SK-N-DZ (cell line): ENCODE results near the gene KNTC1.
"Not testable (repeated sequence)": the region's sequence is repeated elsewhere in the genome, so short reads cannot be mapped to it uniquely, and the experiment has no call there.

ENCODE experiments used
- DNase-seq: peaks from one replicate; pipeline ENCODE4 v3.0.0-alpha.2; 2015; ENCODE audit warnings: low spot score

Gene KNTC1

DNA sequence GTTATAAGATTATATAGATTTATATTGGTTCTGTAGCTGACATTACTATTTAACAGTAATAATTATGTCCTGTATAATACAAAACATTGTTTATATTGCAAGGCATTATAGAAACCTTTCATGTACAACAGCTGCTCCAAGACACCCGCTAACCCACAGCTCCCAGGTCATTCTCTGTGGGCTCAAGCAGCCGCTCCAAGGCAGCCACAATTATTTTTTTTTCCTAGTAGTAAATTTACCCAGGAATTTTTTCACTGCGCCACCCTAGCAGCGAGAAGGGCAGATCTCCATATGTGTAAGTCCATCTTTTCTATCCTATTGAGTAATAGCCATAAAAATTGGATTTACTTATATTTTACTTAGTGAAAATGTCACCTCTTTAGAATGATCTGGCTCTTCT is 36.3 kb downstream of the KNTC1 start:
- DNase-seq: no peak

DNA sequence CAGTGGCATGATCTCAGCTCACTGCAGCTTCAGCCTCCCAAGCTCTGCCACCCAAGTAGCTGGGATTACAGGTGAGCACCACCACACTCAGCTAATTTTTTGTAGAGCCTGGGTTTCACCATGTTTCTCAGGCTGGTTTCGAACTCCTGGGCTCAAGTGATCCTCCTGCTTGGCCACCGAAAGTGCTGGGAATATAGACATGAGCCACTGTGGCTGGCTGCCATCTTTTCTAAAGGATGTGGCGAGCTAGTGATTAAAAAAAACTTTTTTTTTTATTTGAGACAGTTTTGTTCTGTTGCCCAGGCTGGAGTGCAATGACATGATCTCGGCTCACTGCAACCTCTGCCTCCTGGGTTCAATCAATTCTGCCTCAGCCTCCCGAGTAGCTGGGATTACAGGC is 39.8 kb downstream of the KNTC1 start:
- DNase-seq: not testable (repeated sequence)

DNA sequence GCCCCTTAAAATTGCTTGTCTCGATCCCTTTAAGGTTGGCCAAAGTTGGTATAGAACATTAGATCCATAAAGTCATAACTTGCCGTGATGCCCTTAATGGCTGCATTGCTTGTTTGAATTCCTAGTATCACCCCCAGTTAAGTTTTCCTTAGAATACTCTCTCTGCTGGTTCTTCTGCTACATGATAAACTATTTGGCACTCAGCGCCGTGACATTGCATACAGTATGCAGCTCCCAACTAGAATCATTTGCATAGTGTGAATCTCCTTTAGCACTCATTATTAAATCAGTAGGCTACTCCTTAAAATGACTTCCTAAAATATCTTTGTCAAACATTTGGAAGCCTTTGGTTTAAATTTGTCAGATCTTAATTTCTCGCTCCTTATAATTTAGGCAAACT is 42.2 kb downstream of the KNTC1 start:
- DNase-seq: no peak

DNA sequence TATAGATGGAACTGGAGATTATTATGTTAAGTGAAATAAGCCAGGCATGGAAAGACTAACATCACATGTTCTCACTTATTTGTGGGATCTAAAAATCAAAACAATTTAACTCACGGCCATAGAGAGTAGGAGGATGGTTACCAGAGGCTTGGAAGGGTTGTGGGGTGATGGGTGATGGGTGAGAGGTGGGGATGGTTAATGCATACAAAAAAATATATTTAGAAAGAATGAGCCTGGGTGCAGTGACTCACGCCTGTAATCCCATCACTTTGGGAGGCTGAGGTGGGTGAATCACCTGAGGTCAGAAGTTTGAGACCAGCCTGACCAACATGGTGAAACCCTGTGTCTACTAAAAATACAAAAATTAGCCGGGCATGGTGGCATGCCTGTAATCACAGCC is 43.0 kb downstream of the KNTC1 start:
- DNase-seq: not testable (repeated sequence)

DNA sequence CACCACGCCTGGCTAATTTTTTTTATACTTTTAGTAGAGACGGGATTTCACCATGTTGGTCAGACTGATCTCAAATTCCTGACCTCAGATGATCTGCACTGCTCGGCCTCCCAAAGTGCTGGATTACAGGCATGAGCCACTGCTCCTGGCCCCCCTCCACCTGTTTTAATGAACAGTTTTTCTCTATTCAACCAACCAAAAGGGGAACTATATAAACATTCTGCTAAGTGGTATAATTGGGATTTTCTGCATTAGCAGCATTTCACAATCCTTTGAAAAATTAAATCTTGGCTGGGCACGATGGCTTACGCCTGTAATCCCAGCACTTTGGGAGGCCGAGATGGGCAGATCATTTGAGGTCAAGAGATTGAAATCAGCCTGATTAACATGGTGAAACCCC is 44.8 kb downstream of the KNTC1 start:
- no peak for DNase-seq

DNA sequence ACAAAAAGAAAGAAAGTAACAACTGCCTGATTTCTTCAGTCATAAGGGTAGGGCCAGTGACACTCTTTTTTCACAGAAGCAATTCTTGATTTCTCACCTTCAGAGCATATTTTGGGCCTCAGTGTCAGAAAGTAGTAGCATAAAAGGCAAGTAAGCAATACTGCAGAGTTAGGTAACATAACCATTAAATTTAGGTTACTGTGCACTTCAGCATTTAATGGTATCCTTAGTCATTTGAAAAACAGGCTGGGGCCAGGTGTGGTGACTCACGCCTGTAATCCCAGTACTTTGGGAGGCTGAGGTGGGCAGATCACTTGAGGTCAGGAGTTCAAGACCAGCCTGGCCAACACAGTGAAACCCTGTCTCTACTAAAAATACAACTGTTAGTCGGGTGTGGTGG is 56.2 kb downstream of the KNTC1 start:
- not testable (repeated sequence) for DNase-seq

DNA sequence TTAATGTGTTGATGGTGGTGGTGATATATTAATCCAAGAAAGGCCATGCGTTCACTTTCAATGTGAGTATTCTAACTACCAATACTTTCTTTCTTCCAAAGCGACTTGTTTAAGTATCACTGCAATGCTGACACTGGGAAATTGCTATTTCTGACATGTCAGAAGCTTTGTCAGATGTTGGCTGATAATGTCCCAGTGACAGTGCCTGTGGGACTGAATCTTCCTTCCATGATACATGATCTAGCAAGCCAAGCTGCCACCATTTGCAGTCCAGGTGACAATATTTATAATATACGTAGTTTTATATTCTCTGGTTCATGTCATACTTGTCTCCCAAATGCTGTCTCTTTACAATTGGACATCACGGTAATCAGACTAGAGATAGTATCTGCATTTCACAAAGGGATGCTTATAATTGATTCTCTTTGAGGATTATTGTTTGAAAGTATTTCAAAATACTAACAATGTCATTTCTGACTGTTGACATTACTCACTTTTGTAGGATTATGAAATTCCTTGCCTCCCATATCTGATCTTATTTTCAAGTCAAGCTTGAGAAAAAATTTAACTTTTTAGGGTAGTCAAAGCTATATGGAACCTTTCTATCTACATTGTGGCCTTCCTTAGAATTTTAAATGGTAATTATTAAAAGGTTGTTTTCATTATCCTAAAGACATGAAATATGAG is 57.3 kb downstream of the KNTC1 start:
- DNase-seq: no peak

DNA sequence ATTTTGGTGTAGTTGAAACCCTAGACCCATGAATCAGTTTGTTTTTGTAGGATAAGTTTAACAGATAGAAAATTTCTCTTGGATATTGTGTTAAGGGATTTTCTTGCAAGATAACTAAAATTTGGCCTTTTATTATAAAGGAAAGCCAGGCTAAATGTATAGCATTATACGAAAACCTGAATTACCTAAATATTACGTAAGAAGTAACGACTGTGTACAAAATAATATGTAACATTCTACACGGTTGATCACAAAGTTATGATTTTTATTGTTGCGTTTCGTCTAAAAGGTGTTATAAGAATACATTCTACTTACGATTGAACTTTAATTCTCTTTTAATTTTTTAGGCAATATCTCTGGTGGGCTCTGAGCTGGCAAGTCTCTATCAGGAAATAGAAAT is 63.9 kb downstream of the KNTC1 start:
- no peak for DNase-seq

DNA sequence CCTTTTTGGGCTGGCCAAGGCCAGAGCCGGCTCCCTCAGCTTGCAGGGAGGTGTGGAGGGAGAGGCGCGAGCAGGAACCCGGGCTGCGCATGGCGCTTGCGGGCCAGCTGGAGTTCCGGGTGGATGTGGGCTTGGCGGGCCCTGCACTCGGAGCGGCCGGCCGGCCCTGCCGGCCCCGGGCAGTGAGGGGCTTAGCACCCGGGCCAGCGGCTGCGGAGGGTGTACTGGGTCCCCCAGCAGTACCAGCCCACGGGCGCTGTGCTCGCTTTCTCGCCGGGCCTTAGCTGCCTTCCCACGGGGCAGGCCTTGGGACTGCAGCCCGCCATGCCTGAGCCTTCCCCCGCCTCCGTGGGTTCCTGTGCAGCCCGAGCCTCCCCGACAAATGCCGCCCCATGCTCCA is 64.9 kb downstream of the KNTC1 start:
- DNase-seq: not testable (repeated sequence)

DNA sequence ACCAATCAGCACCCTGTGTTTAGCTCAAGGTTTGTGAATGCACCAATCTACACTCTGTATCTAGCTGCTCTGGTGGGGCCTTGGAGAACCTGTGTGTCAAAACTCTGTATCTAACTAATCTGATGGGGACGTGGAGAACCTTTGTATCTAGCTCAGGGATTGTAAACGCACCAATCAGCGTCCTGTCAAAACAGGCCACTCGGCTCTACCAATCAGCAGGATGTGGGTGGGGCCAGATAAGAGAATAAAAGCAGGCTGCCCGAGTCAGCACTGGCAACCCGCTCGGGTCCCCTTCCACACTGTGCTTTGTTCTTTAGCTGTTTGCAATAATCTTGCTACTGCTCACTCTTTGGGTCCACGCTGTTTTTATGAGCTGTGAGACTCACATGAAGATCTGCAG is 65.5 kb downstream of the KNTC1 start:
- not testable (repeated sequence) for DNase-seq

DNA sequence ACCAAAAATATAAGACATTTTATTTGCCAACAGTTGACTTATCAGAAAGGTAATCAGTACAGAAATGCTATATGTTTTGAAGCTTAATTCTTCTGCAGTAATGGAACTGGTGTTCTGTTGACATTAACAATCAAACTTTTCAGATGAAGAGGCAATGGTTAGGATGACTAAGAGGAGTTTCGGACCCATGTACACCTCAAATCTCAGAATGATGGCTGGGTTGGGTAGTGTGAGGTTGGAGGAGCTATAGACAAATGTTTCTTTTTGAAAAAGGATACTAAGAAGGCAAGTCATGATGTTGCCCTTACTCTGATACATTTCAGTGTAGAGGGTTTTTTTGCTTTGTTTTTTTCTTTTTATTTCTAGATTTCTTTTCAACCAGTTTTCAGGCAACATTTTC is 66.9 kb downstream of the KNTC1 start:
- no peak for DNase-seq

DNA sequence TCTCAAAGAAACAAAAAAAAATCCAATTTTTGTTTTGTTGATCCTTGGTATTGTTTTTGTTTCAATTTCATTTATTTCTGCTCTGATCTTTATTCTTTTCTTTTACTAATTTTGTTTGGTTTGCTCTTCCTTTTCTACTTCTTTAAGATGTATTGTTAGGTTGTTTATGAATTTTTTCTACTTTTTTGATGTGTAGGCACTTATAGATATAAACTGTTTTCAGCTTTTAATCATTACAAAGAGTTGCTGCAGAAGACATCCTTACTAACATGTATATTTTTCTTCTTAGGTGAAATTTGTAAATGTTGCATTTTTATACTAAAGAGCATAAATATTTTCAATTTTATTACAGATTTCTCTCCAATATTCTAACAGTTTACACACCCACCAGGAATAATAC is 69.8 kb downstream of the KNTC1 start:
- no peak for DNase-seq

DNA sequence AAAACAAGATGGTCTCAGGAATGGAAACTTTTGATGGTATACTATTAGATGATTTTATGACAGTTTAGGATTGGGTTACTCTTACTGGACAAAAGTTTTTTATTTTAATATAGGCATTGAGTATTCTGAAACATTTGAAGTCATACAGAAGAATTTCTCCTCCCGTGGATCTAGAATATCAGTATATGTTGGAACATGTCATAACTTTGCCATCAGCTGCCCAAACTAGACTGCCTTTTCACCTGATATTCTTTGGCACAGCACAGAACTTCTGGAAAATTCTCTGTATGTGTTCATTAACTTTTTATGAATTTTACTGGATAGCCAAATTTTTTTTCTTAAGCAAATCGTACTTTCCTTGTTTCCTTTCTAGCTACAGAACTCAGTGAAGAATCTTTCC is 75.4 kb downstream of the KNTC1 start:
- DNase-seq: no peak

DNA sequence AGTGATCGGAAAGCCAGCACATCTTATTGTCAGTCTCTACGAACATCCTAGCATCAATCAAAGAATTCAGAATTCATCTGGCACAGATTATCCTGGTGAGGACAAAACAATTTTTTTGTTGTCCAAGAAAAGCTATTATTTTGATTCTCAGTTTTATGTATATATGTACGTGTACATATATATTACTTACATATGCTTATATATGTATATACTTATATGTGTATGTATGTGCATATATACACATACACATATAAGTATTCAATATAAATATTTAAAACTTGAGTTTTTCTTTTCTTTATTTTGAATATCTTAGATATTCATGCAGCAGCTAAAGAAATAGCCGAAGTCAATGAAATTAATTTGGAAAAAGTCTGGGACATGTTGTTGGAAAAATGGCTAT is 77.9 kb downstream of the KNTC1 start:
- no peak for DNase-seq

DNA sequence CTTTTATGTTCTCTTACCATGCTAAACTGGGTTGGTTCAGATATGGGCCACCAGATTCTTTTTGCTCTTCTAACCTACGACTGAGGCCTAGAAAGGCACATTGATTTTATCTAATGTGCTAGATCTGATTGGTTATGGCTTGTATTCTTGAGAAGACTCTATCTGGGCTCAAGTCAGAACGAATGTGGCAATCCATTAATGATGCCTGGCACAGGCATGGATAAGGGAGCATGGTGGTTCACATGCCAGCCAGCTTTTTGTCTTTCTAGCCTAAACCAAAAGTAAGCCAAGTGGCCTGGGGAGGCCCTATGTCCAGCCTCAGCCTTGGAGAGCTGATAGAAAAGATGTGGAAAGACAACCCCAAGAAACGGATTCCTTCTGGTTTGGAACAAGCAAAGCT is 82.7 kb downstream of the KNTC1 start:
- DNase-seq: no peak

DNA sequence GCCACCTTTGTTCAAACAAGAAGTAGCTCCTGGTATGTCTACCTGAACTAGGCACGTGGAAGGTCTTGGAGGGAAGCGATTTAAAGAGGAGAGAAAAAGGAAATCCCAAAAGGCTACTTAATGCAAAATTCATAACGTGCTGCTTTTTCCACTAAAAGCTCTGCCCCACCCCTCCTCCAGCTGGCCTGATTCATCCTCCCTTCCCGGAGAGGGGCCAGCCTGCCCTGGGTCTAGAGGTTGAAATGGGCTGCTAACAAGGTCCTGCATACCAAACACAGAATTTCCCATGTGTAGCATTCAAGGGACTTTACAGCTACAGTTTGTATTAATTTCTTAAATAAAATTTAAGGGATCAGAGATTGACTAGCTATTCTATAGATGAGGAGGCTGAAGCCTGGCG is 83.2 kb downstream of the KNTC1 start:
- no peak for DNase-seq

DNA sequence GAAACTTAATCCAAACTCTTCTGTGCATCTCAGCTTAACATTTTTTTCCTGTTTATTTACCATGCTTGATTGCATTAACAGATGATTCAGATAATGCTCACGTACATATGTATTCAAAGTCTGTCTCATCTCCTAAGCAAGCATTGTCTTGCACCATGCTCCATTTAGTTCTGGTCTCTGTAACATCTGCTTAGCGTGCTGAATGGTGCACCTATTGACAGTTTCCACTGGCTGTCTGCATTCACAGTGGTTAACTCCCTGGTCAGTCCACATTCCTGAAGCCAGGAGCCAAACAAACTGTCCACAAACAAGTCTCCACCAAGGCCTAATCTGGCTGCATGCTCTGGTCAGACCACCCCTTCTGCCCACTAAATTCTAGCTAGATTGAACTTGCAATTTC is 83.9 kb downstream of the KNTC1 start:
- no peak for DNase-seq

DNA sequence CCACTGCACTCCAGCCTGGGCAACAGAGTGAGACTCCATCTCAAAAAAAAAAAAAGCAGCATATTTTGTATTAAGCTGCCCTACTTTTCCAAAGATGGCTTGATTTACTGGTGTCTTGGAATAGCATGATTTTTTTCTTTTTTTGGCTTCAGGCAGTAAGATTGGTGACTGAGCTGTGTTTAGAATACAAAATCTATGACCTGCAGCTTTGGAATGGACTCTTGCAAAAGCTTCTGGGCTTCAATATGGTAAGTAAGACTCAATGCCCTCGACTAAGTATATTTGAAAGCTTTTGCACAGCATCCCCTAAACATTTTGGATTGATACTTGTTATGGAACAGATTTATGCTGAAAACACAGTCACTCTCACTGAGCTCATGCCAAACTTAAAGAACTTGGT is 87.8 kb downstream of the KNTC1 start:
- no peak for DNase-seq

DNA sequence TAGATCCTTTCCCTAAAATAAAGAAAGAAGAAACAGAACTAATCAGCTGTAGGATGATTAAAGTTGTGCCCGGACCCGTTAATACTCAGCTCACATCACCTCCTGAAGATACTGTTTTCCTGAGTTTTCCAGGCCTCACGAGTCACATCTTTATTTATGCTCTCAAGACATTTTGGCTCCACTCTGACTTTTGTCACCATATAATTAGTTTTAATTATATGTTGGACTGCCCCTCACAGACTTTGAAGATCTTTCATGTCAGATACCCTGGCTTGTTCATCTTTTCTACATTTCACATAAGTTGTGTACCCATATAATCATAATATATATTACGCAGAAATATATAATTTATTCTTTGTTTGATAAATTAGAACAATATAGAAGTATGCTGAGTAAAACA is 88.7 kb downstream of the KNTC1 start:
- no peak for DNase-seq

DNA sequence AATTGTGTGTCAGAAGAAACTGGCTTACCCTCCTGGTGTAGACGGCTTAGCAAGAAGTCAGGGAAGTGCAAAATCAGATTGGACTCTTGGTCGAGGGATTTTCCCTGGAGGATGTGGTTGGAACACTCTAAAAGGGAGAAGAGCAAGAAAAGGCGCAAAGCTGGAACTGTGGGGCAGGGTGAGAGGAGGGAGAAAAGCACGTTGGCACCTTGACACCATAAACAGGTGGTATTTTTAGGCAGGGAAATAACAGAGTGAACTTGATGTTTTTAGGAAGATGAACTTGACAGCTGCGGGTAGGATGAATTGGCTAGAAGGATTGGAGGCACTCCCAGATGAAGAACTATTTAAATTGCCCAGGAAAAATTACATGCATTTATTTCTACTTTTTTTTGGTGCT is 108.4 kb downstream of the KNTC1 start:
- DNase-seq: no peak

DNA sequence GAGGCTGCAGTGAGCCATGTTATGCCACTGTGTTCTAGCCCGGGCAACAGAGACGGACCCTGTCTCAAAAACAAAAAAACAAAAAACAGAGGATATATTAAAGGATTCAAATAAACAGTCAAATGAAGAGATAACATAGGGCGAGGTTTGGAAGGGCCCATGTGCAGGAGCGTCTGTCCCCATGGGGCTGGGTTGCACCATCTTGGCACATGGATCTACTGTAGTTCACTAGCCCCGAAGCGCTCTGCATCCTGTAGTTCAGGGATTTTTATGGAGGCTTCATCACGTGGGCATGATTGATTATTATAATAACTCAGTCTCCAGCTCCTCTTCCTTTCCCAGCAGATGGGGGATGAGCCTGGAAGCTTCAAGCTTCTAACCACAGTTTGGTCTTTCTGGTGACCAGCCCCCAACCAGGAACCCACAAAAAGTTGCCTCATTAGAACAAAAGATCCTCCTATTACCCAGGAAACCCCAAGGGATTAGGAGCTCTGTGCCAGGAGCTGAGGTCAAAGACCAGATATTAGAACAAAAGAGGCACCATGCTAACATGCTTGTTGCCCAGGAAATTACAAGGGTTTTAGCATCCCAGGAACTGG is 116.3 kb downstream of the KNTC1 start:
- DNase-seq: no peak

DNA sequence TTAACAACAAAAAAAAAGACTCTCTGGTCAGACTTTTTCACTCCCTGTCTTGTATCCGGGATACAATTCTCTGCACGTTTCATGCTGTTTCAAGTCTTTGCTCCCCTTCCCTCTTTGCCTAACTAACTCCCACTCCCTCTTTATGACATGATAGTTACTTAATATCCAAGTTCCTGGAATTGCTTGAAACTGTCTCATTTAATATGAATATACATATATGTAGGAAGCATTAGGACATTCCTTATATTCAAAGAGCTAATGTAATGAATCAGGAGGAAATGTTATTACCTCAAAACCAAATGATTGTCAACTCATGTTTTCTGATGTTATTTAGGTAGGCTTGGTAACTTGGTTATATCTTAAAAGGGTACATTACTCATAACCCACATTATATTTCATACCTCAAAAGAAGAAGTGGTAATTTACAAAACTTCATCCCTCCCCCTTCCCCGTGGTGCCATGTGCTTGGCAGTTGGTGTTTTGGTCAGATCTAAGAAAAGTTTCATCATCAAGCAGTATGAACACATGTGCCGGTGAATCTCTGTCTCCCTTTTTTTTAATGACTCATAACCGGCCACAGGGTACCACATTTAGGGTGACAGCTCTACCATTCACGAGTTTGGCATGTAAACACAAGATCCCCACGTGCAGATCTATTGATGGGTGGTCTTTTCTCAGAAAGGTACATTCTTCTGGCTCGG is 119.6 kb downstream of the KNTC1 start:
- DNase-seq: no peak

DNA sequence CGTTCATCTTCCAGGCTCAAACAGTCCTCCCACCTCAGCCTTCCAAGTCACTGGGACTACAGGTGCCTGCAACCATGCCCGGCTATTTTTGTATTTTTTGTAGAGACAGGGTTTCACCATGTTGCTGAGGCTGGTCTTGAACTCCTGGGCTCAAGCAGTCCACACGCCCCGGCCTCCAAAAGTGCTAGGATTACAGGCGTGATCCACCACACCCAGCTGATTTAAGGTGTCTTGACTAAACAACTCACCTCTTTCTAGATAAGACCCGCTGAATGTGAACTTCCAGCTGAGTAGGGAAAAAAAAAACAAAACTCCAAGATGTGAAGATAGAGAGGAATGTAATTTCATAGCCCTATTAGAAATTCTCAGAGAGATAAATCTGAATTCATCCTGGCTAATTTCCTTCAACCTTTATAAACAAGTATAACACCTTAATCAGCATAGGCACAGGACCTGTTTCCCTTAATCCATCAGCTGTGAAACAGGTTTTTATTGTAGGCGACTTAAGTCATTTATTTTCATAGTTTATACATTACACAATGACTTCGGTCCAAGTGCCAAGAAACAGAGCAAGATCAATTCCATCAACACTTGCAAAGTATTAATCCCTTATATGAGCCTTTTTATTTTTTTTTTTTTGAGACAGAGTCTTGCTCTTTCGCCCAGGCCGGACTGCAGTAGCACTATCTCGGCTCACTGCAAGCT is 124.6 kb downstream of the KNTC1 start:
- no peak for DNase-seq
